Right ventricle myocardium inferior (tissue), 1 donor: ENCODE data around the gene ZNF366. TPM values are rescaled to one million over a fixed set of nuclear protein-coding genes. Genes with fewer than 3 reads are reported as not detected.
A peak's percentile ranks its signal among the peaks of the same experiment; 100 is the strongest.

ENCODE experiments used
- ATAC-seq: fragments of 200-7000 bp; cut with Tn5 transposase; one replicate; pipeline ENCODE4 v1.9.1; 2020; ENCODE audit warnings: mild to moderate bottlenecking, moderate library complexity
- DNase-seq: peaks from one replicate; pipeline ENCODE4 v3.0.0; 2021; ENCODE audit errors: missing footprints
- intact Hi-C: fragments of 100-400 bp; cut with DNase I; formaldehyde crosslinking; loops from one replicate; pipeline ENCODE4 v1.11.0; 2022
- long read RNA-seq: library from polyadenylated mRNA; unstranded; transcript quantifications from one replicate; pipeline ENCODE4 v2.0.0, GENCODE V29; 2021
- total RNA-seq: library from RNA; stranded (reverse); fragmentation: NEBNext Ultra II Directional; extraction: Animal tissue kit (Norgen Biotek cat#: 25700); gene quantifications from one replicate; pipeline ENCODE4 v1.2.1, GENCODE V29; 2021
- donor health status: DM: no; HTN: yes; CAD: no; lungs with severe emphysema.

Gene ZNF366
- total RNA-seq, result 8.7 TPM
- long read RNA-seq, transcript ZNF366-201 (5 exons, 3,830 nt), result major isoform, 5 of 11 reads
- long read RNA-seq, partial matches to known transcripts, result 4 of 11 reads
- long read RNA-seq, other reads (novel, unspliced or antisense), result 2 of 11 reads

- DNase-seq (peak; percentile 55), ATAC-seq (peak; percentile 19)
- intact Hi-C loops, result loop anchor here (2.0 to 10.0 kb wide), 3 partner anchors 55 to 113 kb away; no protein-coding TSS in a partner anchor
Measured at GRCh38 chr5:72507231-72507906, at the start of gene ZNF366. ZNF366 (minus strand) TSS chr5:72507410; CDS start chr5:72461496, 45,914 bp downstream.

- peak; percentile 88 for ATAC-seq
Measured at GRCh38 chr5:72556351-72557166, 49.3 kb upstream of the ZNF366 start.

GRCh38 chr5:72555871-72556270 is 48.7 kb upstream of the ZNF366 start:
- intact Hi-C loops, result no loop called here
- DNase-seq (no peak), ATAC-seq (no peak)

More at GRCh38 chr5:72556351-72557166, 49.3 kb upstream of the ZNF366 start:
- intact Hi-C loops, result no loop called here
- DNase-seq, result peak; percentile 84

- ATAC-seq, result no peak
- intact Hi-C loops, result no loop called here
Measured at GRCh38 chr5:72554897-72555296, 47.7 kb upstream of the ZNF366 start.

GRCh38 chr5:72552041-72552557 is 44.9 kb upstream of the ZNF366 start:
- intact Hi-C loops, result no loop called here
- no peak for DNase-seq

More at GRCh38 chr5:72554897-72555296, 47.7 kb upstream of the ZNF366 start:
- no peak for DNase-seq

GRCh38 chr5:72550595-72550994 is 43.4 kb upstream of the ZNF366 start:
- intact Hi-C loops, result no loop called here
- no peak for DNase-seq
- ATAC-seq, result no peak

More at GRCh38 chr5:72552041-72552557, 44.9 kb upstream of the ZNF366 start:
- no peak for ATAC-seq

GRCh38 chr5:72543811-72544210 is 36.6 kb upstream of the ZNF366 start:
- ATAC-seq (no peak), DNase-seq (no peak)
- intact Hi-C loops, result no loop called here

GRCh38 chr5:72543365-72543764 is 36.2 kb upstream of the ZNF366 start:
- DNase-seq (no peak), ATAC-seq (no peak)
- intact Hi-C loops, result no loop called here

- DNase-seq (no peak), ATAC-seq (no peak)
- intact Hi-C loops, result no loop called here
Measured at GRCh38 chr5:72542695-72543094, 35.5 kb upstream of the ZNF366 start.

- intact Hi-C loops, result no loop called here
- no peak for DNase-seq
- ATAC-seq, result no peak
Measured at GRCh38 chr5:72541501-72542225, 34.5 kb upstream of the ZNF366 start.

- intact Hi-C loops, result no loop called here
- DNase-seq, result no peak
- ATAC-seq, result no peak
Measured at GRCh38 chr5:72540759-72541438, 33.7 kb upstream of the ZNF366 start.

GRCh38 chr5:72539726-72540125 is 32.5 kb upstream of the ZNF366 start:
- ATAC-seq (no peak), DNase-seq (no peak)
- intact Hi-C loops, result no loop called here

GRCh38 chr5:72539038-72539437 is 31.8 kb upstream of the ZNF366 start:
- intact Hi-C loops, result no loop called here

GRCh38 chr5:72537166-72537565 is 30.0 kb upstream of the ZNF366 start:
- intact Hi-C loops, result no loop called here

More at GRCh38 chr5:72539038-72539437, 31.8 kb upstream of the ZNF366 start:
- no peak for DNase-seq
- no peak for ATAC-seq

GRCh38 chr5:72531496-72532190 is 24.4 kb upstream of the ZNF366 start:
- intact Hi-C loops, result no loop called here
- ATAC-seq (no peak), DNase-seq (no peak)

More at GRCh38 chr5:72537166-72537565, 30.0 kb upstream of the ZNF366 start:
- ATAC-seq (no peak), DNase-seq (no peak)

GRCh38 chr5:72530196-72530595 is 23.0 kb upstream of the ZNF366 start:
- intact Hi-C loops, result no loop called here
- ATAC-seq (no peak), DNase-seq (no peak)

- ATAC-seq, result no peak
- intact Hi-C loops, result no loop called here
Measured at GRCh38 chr5:72529383-72529782, 22.2 kb upstream of the ZNF366 start.

GRCh38 chr5:72525816-72526215 is 18.6 kb upstream of the ZNF366 start:
- ATAC-seq, result peak; percentile 54
- intact Hi-C loops, result no loop called here
- DNase-seq, result no peak

More at GRCh38 chr5:72529383-72529782, 22.2 kb upstream of the ZNF366 start:
- no peak for DNase-seq
